MCF 10A (cell line): ENCODE data around the gene SH3GL1. TPM values are rescaled to one million over a fixed set of nuclear protein-coding genes. Genes with fewer than 3 reads are reported as not detected.

Experiments
- BruUV-seq: library from RNA; stranded (reverse); fragments of 400-500 nt; replicated peaks from 2 replicates; lab custom pipeline; 2021; lab: Mats Ljungman, UMichigan
- CTCF ChIA-PET: fragments of 300-600 bp; sonication (Branson Sonifier 250); formaldehyde crosslinking; extraction: SDS; loops from one replicate; lab custom pipeline; 2021; ENCODE audit warnings: antibody characterized with exemption, inconsistent platforms; lab: Yijun Ruan, JAX
- POLR2A ChIA-PET: fragments of 300-600, 350-650 bp; sonication (Branson Sonifier 250); formaldehyde crosslinking; extraction: SDS; loops from one replicate; lab custom pipeline; 2020; ENCODE audit warnings: antibody characterized with exemption, inconsistent platforms; lab: Yijun Ruan, JAX
- DNase-seq: peaks from one replicate; pipeline ENCODE4 v3.0.0-alpha.2; 2018; ENCODE audit not compliant: unreplicated experiment
- H3K27ac Mint-ChIP-seq: one replicate; pipeline ENCODE4 v1.8.0; 2022; ENCODE audit warnings: mild to moderate bottlenecking, low read depth, mixed read lengths; ENCODE audit not compliant: unreplicated experiment
- H3K27me3 Mint-ChIP-seq: one replicate; pipeline ENCODE4 v1.8.0; 2022; ENCODE audit warnings: mixed read lengths; ENCODE audit not compliant: insufficient read depth, unreplicated experiment
- H3K36me3 Mint-ChIP-seq: one replicate; pipeline ENCODE4 v1.8.0; 2022; ENCODE audit warnings: mild to moderate bottlenecking, moderate library complexity, mixed read lengths; ENCODE audit not compliant: insufficient read depth, unreplicated experiment
- H3K4me1 Mint-ChIP-seq: one replicate; pipeline ENCODE4 v1.8.0; 2022; ENCODE audit warnings: mixed read lengths; ENCODE audit not compliant: insufficient read depth, unreplicated experiment
- H3K4me3 Mint-ChIP-seq: one replicate; pipeline ENCODE4 v1.8.0; 2022; ENCODE audit warnings: mild to moderate bottlenecking, moderate library complexity, mixed read lengths; ENCODE audit not compliant: unreplicated experiment
- H3K9me3 Mint-ChIP-seq: one replicate; pipeline ENCODE4 v1.8.0; 2022; ENCODE audit warnings: mixed read lengths; ENCODE audit not compliant: unreplicated experiment
- intact Hi-C: fragments of 100-400 bp; cut with micrococcal nuclease; formaldehyde crosslinking; loops from 2 replicates; pipeline ENCODE4 v1.14.1; 2022
- total RNA-seq: library from RNA; stranded (reverse); gene quantifications from 2 replicates; pipeline ENCODE4 v1.2.3, GENCODE V29; 2022
- TF ChIP-seq, protein P1 (sequence below): fragments of 200-600 bp; IDR thresholded peaks from one replicate; pipeline ENCODE4 v1.8.0; 2022; ENCODE audit warnings: antibody characterized with exemption, mild to moderate bottlenecking; ENCODE audit not compliant: unreplicated experiment

The SH3GL1 gene
- total RNA-seq, 1 experiment from 2014 or later = 106 TPM

DNA sequence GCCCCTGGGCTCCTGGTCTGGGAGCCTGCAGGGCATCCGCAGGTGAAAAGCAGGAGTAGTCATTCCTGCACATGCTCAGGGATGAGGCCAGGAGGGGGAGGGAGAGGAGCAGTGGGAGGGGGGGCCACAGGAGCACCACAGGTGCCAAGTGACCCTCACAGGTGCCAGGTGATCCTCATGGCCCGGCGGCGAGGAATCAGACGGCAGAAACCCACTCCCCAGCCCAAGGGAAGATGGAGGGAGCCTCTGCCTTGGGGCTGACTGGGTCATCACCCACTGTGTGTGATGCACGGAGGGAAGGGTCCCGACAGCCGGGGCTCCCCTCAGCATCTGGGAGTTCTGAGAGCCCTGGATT lies 27.4 kb downstream of the SH3GL1 start:
- Mint-ChIP-seq H3K4me3 (no peak overlapping the region), H3K27ac (no peak overlapping the region), H3K36me3 (peaks cover 38% of the 10 kb centered on the region), H3K27me3 (no peaks in the 10 kb centered on the region), H3K9me3 (no peaks in the 10 kb centered on the region), H3K4me1 (peaks cover 46% of the 10 kb centered on the region)
- no TSS peak for BruUV-seq
- TF ChIP-seq, protein P1, sequence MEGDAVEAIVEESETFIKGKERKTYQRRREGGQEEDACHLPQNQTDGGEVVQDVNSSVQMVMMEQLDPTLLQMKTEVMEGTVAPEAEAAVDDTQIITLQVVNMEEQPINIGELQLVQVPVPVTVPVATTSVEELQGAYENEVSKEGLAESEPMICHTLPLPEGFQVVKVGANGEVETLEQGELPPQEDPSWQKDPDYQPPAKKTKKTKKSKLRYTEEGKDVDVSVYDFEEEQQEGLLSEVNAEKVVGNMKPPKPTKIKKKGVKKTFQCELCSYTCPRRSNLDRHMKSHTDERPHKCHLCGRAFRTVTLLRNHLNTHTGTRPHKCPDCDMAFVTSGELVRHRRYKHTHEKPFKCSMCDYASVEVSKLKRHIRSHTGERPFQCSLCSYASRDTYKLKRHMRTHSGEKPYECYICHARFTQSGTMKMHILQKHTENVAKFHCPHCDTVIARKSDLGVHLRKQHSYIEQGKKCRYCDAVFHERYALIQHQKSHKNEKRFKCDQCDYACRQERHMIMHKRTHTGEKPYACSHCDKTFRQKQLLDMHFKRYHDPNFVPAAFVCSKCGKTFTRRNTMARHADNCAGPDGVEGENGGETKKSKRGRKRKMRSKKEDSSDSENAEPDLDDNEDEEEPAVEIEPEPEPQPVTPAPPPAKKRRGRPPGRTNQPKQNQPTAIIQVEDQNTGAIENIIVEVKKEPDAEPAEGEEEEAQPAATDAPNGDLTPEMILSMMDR = no peak
- POLR2A ChIA-PET = interaction anchor here (0.8 to 1.4 kb wide), 2 partner anchors 12 to 27 kb away, joined by 4 read pairs; partner anchors contain the start of gene SH3GL1
- no peak for DNase-seq
- intact Hi-C loops = no loop called here
- CTCF ChIA-PET = no interaction called here

DNA sequence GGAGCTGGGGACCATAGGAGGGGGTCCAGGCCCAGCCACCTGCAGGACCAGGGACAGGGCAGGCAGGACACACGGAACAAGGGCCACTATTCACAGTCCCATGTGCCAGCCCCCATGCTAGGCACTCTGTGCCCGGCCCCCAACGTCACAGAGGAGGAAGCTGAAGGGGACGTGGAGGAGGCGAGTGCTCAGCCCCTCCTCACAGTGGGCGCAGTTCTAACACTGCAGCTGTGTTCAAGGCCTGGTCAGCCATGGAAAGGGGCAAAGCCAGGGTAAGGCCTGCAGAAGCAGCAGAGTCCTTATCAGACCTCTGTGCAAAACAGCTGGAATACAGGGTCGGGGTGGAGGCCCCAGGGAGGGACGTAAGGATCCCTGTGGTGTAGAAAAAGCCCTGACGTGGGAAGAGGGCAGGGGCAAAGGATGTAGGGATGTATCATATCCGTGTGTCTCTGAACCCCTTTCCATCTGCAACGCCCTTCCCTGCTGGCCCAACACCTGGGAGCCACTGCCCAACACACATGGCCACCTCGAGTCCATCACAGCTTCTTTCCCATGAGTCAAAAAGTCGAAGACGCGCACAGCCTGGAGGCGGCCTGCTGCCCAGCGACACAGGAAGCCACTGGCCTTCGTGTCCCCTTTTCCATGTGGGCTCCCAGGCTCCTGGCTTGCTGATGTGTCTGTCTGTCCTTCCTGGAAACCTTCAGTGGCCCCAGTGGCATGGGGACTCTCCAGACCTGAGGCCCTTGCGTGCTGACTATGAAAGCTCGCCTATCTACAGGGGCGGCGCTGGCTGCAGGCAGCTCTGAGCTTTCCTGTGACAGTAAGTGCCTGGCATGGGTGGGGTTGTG lies 28.0 kb downstream of the SH3GL1 start:
- POLR2A ChIA-PET = interaction anchor here (0.8 to 1.2 kb wide), 2 partner anchors 28 to 29 kb away, joined by 4 read pairs; partner anchors contain the start of gene SH3GL1
- Mint-ChIP-seq H3K27ac (peak overlapping the region; percentile 9), H3K4me1 (peaks cover 42% of the 10 kb centered on the region)

DNA sequence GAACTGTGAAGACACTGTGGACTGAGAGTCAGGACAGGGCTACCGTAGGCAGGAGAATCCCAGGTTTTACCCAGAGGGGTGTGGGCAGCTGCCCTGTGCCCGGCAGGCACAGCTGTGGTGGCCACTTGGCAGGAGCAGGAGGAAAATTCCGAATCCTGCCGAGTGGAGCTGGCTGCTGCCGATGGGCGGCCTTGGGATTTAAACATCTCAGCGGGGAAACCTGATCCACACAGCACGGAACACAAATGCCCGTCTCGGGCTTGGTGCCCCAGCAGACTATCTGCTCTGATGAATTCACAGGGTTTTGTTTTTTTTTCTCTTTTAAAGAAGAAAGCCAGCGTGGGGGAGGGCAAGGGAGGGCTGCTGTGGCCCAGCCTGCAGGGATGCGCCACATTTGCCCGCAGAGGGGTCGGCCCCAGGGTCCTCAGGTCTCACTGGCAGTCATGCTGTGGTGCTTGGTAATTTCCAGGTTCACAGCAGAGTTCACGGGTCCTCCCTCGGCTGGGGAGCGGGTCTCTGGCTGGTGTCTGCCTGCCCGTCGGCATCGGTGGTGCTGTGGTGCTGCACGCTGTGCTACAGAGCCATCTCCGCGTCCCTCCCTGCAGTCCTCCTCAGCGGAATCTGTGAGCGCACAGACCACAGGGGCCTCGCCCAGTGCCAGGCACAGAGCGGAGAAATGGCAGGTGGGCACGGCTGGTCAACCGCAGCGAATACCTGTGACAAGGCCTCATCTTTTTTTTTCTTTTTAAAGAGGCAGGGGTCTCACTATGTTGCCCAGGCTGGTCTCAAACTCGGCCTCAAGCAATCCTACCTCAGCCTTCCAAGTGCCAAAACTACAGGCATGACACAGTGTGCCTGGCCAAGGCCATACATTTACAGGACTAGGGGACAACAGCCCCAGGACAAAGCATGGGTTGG lies 28.8 kb downstream of the SH3GL1 start:
- Mint-ChIP-seq H3K9me3 (no peaks in the 10 kb centered on the region), H3K27me3 (no peaks in the 10 kb centered on the region), H3K4me3 (no peak overlapping the region), H3K36me3 (peaks cover 45% of the 10 kb centered on the region), H3K27ac (peak overlapping the region; percentile 9), H3K4me1 (peaks cover 34% of the 10 kb centered on the region)
- intact Hi-C loops = no loop called here
- CTCF ChIA-PET = interaction anchor here (2.4 kb wide), 1 partner anchor 29 kb away, joined by 12 read pairs; the partner anchor contains the start of gene SH3GL1
- no peak for DNase-seq
- no TSS peak for BruUV-seq
- POLR2A ChIA-PET = interaction anchor here (0.9 to 2.4 kb wide), 3 partner anchors 8 to 30 kb away, joined by 3 to 29 read pairs (median 4); partner anchors contain the start of genes CHAF1A and SH3GL1
- TF ChIP-seq, protein P1 = no peak

More for the DNA sequence above, 28.0 kb downstream of the SH3GL1 start:
- Mint-ChIP-seq H3K27me3 (no peaks in the 10 kb centered on the region), H3K9me3 (no peaks in the 10 kb centered on the region), H3K36me3 (peaks cover 41% of the 10 kb centered on the region), H3K4me3 (no peak overlapping the region)
- BruUV-seq = no TSS peak
- TF ChIP-seq, protein P1 = no peak
- intact Hi-C loops = no loop called here
- CTCF ChIA-PET = no interaction called here
- DNase-seq = no peak
